Dermis blood vessel endothelial cell (primary cell): ENCODE results near the gene POM121. TPM values are rescaled to one million over a fixed set of nuclear protein-coding genes. Genes with fewer than 3 reads are reported as not detected.
"Not testable (repeated sequence)": the region's sequence is repeated elsewhere in the genome, so short reads cannot be mapped to it uniquely, and the experiment has no call there.

Experiments
- DNase-seq: peaks from one replicate; pipeline ENCODE4 v3.0.0; 2010
- total RNA-seq: library from RNA; depleted of rRNA; stranded (reverse); fragments of >200 nt; gene quantifications from 2 replicates; pipeline ENCODE4 v1.2.3, GENCODE V29; 2014

The POM121 gene
- total RNA-seq, 1 donor from 2014 or later, result 5.4 TPM

- not testable (repeated sequence) for DNase-seq
Observed at GRCh38 chr7:72997887-72998468, 73.1 kb downstream of the POM121 start.

Other genes starting within 250 kb of the POM121 start
- gene TYW1B, start 96.9 kb upstream of the POM121 start, total RNA-seq, result 2.8 and 6.0 TPM in 2 replicates
- 0.51 TPM in 1 of 2 replicates, not detected in the other for gene TRIM74, start 44.4 kb downstream of the POM121 start, total RNA-seq
- not detected in 2 replicates for gene SPDYE8, start 104.7 kb downstream of the POM121 start, total RNA-seq
- not detected in 2 replicates for gene SPDYE11, start 132.8 kb downstream of the POM121 start, total RNA-seq
- not detected in 2 replicates for gene SPDYE9, start 160.9 kb downstream of the POM121 start, total RNA-seq